SJCRH30 (cell line): ENCODE results near the gene DUOXA2. TPM values are rescaled to one million over a fixed set of nuclear protein-coding genes. Genes with fewer than 3 reads are reported as not detected.

Experiments
- DNase-seq, 2 experiments: peaks; one replicate each; pipeline ENCODE4 v3.0.0-alpha.2; 2015 to 2020
- H3K27ac ChIP-seq: fragments of 250-450 bp; sonication (Bioruptor Pico); 2 replicates; pipeline ENCODE4 v1.5.1; 2020; ENCODE audit warnings: mild to moderate bottlenecking, moderate library complexity
- H3K27me3 ChIP-seq: fragments of 250-450 bp; sonication (Bioruptor Pico); 2 replicates; pipeline ENCODE4 v1.5.1; 2020; ENCODE audit warnings: mild to moderate bottlenecking, moderate library complexity
- H3K36me3 ChIP-seq: fragments of 250-450 bp; sonication (Bioruptor Pico); 2 replicates; pipeline ENCODE4 v1.5.1; 2020; ENCODE audit warnings: mild to moderate bottlenecking, moderate library complexity
- H3K4me1 ChIP-seq: fragments of 250-450 bp; sonication (Bioruptor Pico); 2 replicates; pipeline ENCODE4 v1.5.1; 2020; ENCODE audit warnings: mild to moderate bottlenecking, moderate library complexity
- H3K4me3 ChIP-seq: fragments of 250-450 bp; sonication (Bioruptor Pico); 2 replicates; pipeline ENCODE4 v1.5.1; 2020; ENCODE audit warnings: mild to moderate bottlenecking, moderate library complexity
- H3K9me3 ChIP-seq: fragments of 250-450 bp; sonication (Bioruptor Pico); replicated peaks from 2 replicates; pipeline ENCODE4 v1.5.1; 2020; ENCODE audit warnings: mild to moderate bottlenecking, moderate library complexity
- total RNA-seq: library from RNA; depleted of rRNA; stranded (reverse); fragments of >200 nt; shearing (Covaris generic); gene quantifications from 2 replicates; pipeline ENCODE4 v1.2.3, GENCODE V29; 2014

Gene DUOXA2
- total RNA-seq, 1 experiment from 2014 or later = not detected

GRCh38 chr15:45106002-45106790, 7.9 kb upstream of the DUOXA2 start:
- H3K9me3 ChIP-seq = no peaks in the 10 kb centered on the region
- H3K27ac ChIP-seq = no peak overlapping the region
- no peak overlapping the region for H3K4me3 ChIP-seq
- H3K27me3 ChIP-seq = peaks cover 15% of the 10 kb centered on the region
- no peaks in the 10 kb centered on the region for H3K4me1 ChIP-seq
- DNase-seq = no peak
- no peaks in the 10 kb centered on the region for H3K36me3 ChIP-seq

- Histone ChIP-seq H3K27me3 (peaks cover 15% of the 10 kb centered on the region), H3K9me3 (no peaks in the 10 kb centered on the region), H3K27ac (no peak overlapping the region), H3K4me3 (no peak overlapping the region), H3K4me1 (no peaks in the 10 kb centered on the region), H3K36me3 (no peaks in the 10 kb centered on the region)
- DNase-seq = no peak
Measured at GRCh38 chr15:45107941-45108630, 6.0 kb upstream of the DUOXA2 start.

GRCh38 chr15:45110256-45110820, 3.8 kb upstream of the DUOXA2 start:
- Histone ChIP-seq H3K36me3 (no peaks in the 10 kb centered on the region), H3K27me3 (no peaks in the 10 kb centered on the region), H3K27ac (no peak overlapping the region), H3K4me1 (no peaks in the 10 kb centered on the region), H3K4me3 (no peak overlapping the region), H3K9me3 (no peaks in the 10 kb centered on the region)
- no peak for DNase-seq

GRCh38 chr15:45111390-45112142, 2.6 kb upstream of the DUOXA2 start:
- no peak overlapping the region for H3K27ac ChIP-seq
- H3K9me3 ChIP-seq = no peaks in the 10 kb centered on the region
- no peaks in the 10 kb centered on the region for H3K4me1 ChIP-seq
- no peak overlapping the region for H3K4me3 ChIP-seq
- DNase-seq = no peak
- no peaks in the 10 kb centered on the region for H3K36me3 ChIP-seq
- no peaks in the 10 kb centered on the region for H3K27me3 ChIP-seq

GRCh38 chr15:45112143-45112590, 2.0 kb upstream of the DUOXA2 start:
- no peaks in the 10 kb centered on the region for H3K9me3 ChIP-seq
- H3K4me3 ChIP-seq = no peak overlapping the region
- no peaks in the 10 kb centered on the region for H3K27me3 ChIP-seq
- H3K36me3 ChIP-seq = no peaks in the 10 kb centered on the region
- DNase-seq = no peak
- H3K4me1 ChIP-seq = no peaks in the 10 kb centered on the region
- H3K27ac ChIP-seq = no peak overlapping the region

- Histone ChIP-seq H3K4me3 (no peak overlapping the region), H3K9me3 (no peaks in the 10 kb centered on the region), H3K27me3 (no peaks in the 10 kb centered on the region), H3K36me3 (no peaks in the 10 kb centered on the region), H3K4me1 (no peaks in the 10 kb centered on the region), H3K27ac (no peak overlapping the region)
- no peak for DNase-seq
Measured at GRCh38 chr15:45112591-45113379, 1.3 kb upstream of the DUOXA2 start.

GRCh38 chr15:45113380-45113990, 641 bp upstream of the DUOXA2 start:
- no peaks in the 10 kb centered on the region for H3K27me3 ChIP-seq
- H3K9me3 ChIP-seq = no peaks in the 10 kb centered on the region
- H3K4me3 ChIP-seq = no peak overlapping the region
- no peaks in the 10 kb centered on the region for H3K4me1 ChIP-seq
- DNase-seq = no peak
- H3K27ac ChIP-seq = no peak overlapping the region
- H3K36me3 ChIP-seq = no peaks in the 10 kb centered on the region

- H3K4me3 ChIP-seq = no peak overlapping the region
- no peak for DNase-seq
- no peaks in the 10 kb centered on the region for H3K4me1 ChIP-seq
- no peak overlapping the region for H3K27ac ChIP-seq
- no peaks in the 10 kb centered on the region for H3K36me3 ChIP-seq
- H3K27me3 ChIP-seq = no peaks in the 10 kb centered on the region; the same call in 1 of the 2 replicates
- H3K9me3 ChIP-seq = no peaks in the 10 kb centered on the region
Measured at GRCh38 chr15:45114751-45115085, 592 bp downstream of the DUOXA2 start.

GRCh38 chr15:45115312-45115820, 1.2 kb downstream of the DUOXA2 start:
- H3K27ac ChIP-seq = no peak overlapping the region

GRCh38 chr15:45116006-45116481, 1.9 kb downstream of the DUOXA2 start:
- no peak for DNase-seq
- H3K27ac ChIP-seq = no peak overlapping the region
- H3K27me3 ChIP-seq = no peaks in the 10 kb centered on the region; the same call in 1 of the 2 replicates
- H3K9me3 ChIP-seq = no peaks in the 10 kb centered on the region
- H3K36me3 ChIP-seq = no peaks in the 10 kb centered on the region
- no peak overlapping the region for H3K4me3 ChIP-seq
- no peaks in the 10 kb centered on the region for H3K4me1 ChIP-seq

More at GRCh38 chr15:45115312-45115820, 1.2 kb downstream of the DUOXA2 start:
- DNase-seq = no peak
- Histone ChIP-seq H3K27me3 (no peaks in the 10 kb centered on the region; the same call in 1 of the 2 replicates), H3K9me3 (no peaks in the 10 kb centered on the region), H3K36me3 (no peaks in the 10 kb centered on the region), H3K4me3 (no peak overlapping the region), H3K4me1 (no peaks in the 10 kb centered on the region)

GRCh38 chr15:45116482-45117307, 2.6 kb downstream of the DUOXA2 start:
- no peak overlapping the region for H3K27ac ChIP-seq
- no peaks in the 10 kb centered on the region for H3K9me3 ChIP-seq
- no peak overlapping the region for H3K4me3 ChIP-seq
- no peak for DNase-seq
- no peaks in the 10 kb centered on the region; the same call in 1 of the 2 replicates for H3K27me3 ChIP-seq
- H3K36me3 ChIP-seq = no peaks in the 10 kb centered on the region
- H3K4me1 ChIP-seq = no peaks in the 10 kb centered on the region

- H3K9me3 ChIP-seq = no peaks in the 10 kb centered on the region
- H3K27me3 ChIP-seq = no peaks in the 10 kb centered on the region; the same call in 1 of the 2 replicates
- H3K4me1 ChIP-seq = no peaks in the 10 kb centered on the region
- DNase-seq = peak in 1 of 2 experiments; percentile 15
- H3K4me3 ChIP-seq = peak overlapping the region; percentile 27
- no peaks in the 10 kb centered on the region for H3K36me3 ChIP-seq
- no peak overlapping the region for H3K27ac ChIP-seq
Measured at GRCh38 chr15:45117308-45118130, 3.4 kb downstream of the DUOXA2 start.
